Stromal cell of bone marrow (primary cell): ENCODE results near the gene CDKN2D.

Experiments used
- DNase-seq: peaks from one replicate; pipeline ENCODE4 v3.0.0-alpha.2; 2012; ENCODE audit warnings: low read depth

The CDKN2D gene

DNA sequence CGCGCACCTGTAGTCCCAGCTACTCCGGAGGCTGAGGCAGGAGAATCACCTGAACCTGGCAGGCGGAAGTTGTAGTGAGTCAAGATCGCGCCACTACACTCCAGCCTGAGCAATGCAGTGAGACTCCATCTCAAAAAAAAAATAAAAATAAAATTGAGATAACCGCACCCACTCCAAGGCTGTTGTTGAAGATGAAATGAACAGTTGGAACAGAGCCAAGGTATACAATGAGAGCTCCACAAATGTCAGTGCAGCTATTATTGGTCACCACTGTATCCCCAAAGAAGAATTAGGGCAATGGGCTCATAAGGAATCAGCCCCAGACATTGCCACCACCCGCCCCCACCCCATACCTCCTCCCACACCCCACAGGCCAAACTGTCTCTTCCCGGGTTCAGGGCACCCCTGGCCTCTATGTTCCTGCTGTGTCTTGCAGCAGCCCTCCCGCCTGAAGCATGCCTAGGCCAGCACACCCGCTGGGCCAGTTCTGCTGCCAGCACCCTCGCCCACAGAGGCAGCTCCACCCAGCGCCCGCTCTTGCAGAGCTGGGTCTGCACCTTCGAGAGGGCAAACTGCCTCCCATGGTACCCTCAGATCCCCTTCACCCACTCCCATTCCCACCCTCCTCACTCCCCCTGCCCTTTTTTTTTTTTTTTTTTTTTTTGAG lies 48.0 kb downstream of the CDKN2D start:
- no peak for DNase-seq

DNA sequence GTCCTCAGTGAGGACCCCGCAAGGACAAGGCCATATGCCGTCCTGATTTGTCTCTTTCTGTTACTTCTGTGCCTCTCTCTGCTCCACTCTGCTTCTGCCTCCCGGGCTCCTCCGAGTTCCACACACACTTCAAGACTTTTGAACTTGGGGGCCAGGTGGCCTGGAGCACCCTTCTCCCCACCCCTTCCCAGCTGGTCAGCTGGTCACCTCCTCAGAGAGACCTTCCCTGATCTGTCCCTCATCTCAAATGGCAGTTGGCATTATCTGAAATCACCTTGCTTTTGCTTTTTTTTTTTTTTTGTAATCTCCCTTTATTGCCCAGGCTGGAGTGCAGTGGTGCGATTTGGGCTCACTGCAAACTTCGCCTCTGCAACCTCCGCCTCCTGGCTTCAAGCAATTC lies 49.4 kb downstream of the CDKN2D start:
- DNase-seq = no peak

DNA sequence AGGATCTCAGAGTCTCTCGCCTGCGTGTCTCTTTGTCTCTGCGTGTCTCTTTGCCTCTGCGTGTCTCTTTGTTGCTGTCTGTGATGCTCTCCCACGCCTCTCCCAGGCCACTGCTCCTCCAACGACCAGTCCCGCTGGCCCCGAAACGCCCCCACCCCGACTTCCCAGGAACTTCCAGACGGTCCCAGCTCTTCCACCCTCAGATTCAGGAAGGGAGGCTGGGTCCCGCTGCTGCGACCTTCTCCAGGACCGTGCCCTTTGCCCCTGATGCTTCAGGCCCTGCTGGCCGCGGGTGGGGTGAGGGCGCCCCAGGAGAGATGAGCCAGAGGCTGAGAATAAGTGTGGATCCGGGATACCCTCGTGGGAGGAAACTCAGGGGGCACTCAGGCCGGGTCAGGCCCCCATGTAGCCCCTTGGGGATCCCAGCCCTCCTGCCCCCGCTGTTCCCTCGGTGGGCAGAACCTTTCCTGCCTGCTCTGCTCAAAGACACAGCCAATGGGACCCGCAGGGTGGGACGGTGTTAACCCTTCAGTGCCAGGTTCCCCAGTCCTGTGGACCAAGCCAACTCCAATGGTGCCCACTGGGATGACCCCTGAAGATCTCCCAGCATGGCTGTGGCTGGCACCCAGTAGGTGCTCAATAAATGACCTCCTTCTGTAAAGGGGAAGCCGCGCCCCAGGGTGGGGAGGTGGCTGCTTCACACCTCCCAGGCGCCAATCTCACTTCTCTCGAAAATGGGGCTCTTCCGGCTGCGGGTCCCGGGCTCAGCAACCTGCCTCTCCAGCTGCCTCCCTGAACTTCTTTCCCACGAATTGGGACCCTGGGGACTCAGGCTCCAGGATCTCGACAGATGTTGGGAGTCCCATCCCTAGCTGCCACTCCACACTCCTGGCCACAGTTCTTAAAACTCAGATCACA lies 50.1 kb downstream of the CDKN2D start:
- no peak for DNase-seq

GRCh38 chr19:10517760-10518443 lies 50.9 kb downstream of the CDKN2D start:
- DNase-seq = no peak

DNA sequence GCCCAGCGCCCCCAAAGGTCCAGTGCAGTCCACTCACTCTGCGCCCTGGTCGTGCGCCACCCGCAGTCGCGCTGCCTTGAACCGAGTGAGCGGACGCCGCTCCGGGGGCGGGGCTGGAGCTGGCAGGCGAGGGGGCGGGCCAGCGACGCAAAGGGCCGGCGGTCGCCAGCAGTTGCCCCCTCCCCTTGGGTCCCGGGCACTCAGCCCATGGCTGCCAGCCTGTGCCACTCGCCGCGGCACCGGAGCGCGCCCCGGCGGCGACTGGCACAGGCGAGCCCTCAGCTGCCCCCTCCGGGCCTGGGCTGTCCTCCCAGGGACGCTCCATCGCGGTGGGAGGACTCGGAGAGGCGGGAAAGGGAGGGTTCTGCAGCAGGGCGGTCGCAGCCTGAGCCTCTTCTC lies 51.4 kb downstream of the CDKN2D start, which contains the start of gene S1PR5:
Gene S1PR5, minus strand, starts transcription at position 87 of the 399 bp plus-strand sequence. CDS start 2,436 bp downstream, outside the sequence.
- DNase-seq = no peak

DNA sequence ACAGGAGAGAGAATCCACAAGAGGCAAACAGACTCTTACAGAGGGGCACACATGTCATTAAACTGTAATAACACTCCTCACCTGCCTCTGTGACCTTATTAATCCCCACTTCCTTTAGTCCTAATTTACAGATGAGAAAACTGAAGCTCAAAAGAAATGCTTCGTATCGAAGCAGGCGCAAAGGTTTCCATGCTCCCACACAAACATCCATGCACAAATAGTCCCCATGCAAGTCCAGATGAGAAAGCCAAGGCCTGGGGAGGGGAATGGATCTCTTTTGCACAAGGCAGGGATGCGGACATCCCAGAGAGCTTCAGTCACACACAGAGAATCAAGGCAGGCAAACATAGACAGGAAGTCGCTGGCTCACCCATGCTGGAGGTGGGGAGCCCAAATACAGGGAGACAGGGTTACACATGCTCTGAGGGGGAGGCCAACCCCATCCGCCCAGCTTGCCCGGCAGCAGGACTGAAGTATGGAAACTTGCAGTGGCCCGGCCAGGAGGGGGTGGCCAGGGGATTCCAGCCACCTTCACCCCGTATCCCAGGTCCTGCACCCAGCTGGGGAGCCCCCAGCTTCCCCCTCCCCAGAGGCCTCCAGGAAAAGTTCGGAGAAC lies 52.0 kb downstream of the CDKN2D start:
- no peak for DNase-seq
